Neural crest cell (in vitro differentiated cells): Measurements from ENCODE around the gene UBL4A. TPM values are rescaled to one million over a fixed set of nuclear protein-coding genes. Genes with fewer than 3 reads are reported as not detected.

ENCODE experiments used
- DNase-seq: peaks from one replicate; pipeline ENCODE4 v3.0.0; 2021; ENCODE audit warnings: low read depth, mixed read lengths, low spot score
- H3K27ac Mint-ChIP-seq: one replicate; pipeline ENCODE4 v1.8.0; 2021; ENCODE audit warnings: mild to moderate bottlenecking, mixed read lengths; ENCODE audit not compliant: unreplicated experiment
- H3K27me3 Mint-ChIP-seq: 2 replicates; pipeline ENCODE4 v1.8.0; 2021; ENCODE audit warnings: low read depth, mild to moderate bottlenecking, mixed read lengths
- H3K36me3 Mint-ChIP-seq: 2 replicates; pipeline ENCODE4 v1.8.0; 2021; ENCODE audit warnings: low read depth, mild to moderate bottlenecking, mixed read lengths
- H3K4me1 Mint-ChIP-seq: 2 replicates; pipeline ENCODE4 v1.8.0; 2021; ENCODE audit warnings: mixed read lengths
- H3K4me3 Mint-ChIP-seq: one replicate; pipeline ENCODE4 v1.8.0; 2021; ENCODE audit warnings: mild to moderate bottlenecking, mixed read lengths
- H3K9me3 Mint-ChIP-seq: 2 replicates; pipeline ENCODE4 v1.8.0; 2021; ENCODE audit warnings: mixed read lengths
- total RNA-seq: library from RNA; stranded (reverse); gene quantifications from 2 replicates; pipeline ENCODE4 v1.2.1, GENCODE V29; 2021
- TF ChIP-seq, protein P1 (sequence below): fragments of 200-600 bp; sonication (generic); conservative IDR thresholded peaks from 2 replicates; pipeline ENCODE4 v1.5.0; 2021; ENCODE audit warnings: antibody characterized with exemption, mild to moderate bottlenecking

Gene UBL4A
- total RNA-seq, 1 donor from 2014 or later, result 39.2 TPM

DNA sequence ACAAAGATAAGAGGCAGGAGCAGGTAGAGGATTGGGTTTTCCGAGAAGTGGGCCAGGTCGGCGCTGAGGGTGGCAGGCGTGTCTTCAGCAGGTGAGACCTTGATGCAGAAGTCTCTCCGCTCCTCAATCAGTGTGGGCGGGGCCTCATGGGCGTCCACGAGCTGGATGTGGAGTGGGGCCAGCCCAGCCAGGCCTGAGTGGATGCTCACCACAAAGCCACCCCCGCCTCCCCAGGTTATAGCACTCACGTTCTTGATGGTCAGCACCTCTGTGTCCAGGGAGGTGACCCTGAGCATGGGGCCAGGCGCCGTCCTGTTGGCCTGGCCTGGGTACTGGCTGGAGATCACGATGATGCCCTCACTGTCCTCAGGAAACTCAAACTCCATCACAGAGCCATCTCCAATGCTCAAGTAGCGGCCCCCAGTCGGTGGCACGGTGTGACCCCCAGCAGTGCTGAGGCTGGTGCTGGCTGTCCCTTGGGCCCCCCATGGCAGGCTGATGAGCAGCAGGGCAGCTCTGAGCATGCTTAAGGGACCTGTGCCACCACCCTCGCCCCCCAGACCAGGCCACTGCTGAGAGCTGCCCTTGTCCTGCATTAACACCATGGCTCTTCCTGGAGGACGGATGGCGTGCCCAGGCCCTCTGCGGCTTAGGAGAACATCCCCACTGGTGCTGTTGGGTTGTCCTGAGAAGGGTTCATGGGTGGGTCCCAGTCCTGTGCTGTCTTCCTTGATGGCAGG, 2.1 kb upstream of the UBL4A start:
- TF ChIP-seq, protein P1, sequence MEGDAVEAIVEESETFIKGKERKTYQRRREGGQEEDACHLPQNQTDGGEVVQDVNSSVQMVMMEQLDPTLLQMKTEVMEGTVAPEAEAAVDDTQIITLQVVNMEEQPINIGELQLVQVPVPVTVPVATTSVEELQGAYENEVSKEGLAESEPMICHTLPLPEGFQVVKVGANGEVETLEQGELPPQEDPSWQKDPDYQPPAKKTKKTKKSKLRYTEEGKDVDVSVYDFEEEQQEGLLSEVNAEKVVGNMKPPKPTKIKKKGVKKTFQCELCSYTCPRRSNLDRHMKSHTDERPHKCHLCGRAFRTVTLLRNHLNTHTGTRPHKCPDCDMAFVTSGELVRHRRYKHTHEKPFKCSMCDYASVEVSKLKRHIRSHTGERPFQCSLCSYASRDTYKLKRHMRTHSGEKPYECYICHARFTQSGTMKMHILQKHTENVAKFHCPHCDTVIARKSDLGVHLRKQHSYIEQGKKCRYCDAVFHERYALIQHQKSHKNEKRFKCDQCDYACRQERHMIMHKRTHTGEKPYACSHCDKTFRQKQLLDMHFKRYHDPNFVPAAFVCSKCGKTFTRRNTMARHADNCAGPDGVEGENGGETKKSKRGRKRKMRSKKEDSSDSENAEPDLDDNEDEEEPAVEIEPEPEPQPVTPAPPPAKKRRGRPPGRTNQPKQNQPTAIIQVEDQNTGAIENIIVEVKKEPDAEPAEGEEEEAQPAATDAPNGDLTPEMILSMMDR, result no peak
- no peaks in the 10 kb centered on the region for H3K9me3 Mint-ChIP-seq
- H3K27me3 Mint-ChIP-seq, result no peaks in the 10 kb centered on the region
- H3K4me1 Mint-ChIP-seq, result peaks cover 6% of the 10 kb centered on the region
- no peak for DNase-seq
- H3K4me3 Mint-ChIP-seq, result peak overlapping the region; percentile 87
- peaks cover 5% of the 10 kb centered on the region for H3K36me3 Mint-ChIP-seq
- no peak overlapping the region for H3K27ac Mint-ChIP-seq

DNA sequence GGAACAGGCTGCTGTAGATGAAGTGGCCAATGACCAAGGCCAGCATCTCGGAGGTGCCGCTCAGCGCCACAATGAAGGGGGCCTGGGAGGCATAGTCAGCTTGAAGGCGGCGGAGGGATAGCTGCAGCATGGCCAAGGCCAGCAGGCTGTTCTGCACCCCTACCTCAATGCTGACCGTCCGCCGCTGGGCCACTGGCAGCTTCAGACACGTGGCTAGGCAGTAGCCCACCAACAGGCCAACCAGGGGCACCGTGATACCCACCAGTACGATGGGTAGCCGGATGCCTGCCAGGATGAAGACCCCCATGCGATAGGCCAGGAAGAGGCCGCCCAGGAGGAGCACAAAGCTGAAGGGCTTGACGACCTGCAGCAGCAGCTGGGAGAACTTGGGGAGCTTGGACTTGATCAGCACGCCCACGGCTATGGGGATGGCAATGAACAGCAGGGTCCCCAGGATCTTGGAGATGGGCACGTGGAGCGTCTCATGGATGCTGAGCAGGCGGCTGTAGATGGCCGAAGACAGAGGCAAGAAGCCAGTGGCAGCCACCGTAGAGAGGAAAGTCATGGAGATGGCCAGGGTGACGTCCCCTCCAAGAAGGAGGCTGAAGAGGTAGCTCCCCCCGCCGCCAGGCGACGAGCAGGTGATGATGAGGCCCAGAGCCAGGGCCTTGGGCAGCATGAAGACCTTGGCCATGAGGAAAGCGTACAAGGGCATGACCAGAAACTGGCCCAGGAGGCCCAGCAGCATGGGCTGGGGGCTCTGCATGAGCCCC, 1.3 kb upstream of the UBL4A start:
- DNase-seq, result no peak
- H3K4me3 Mint-ChIP-seq, result peak overlapping the region; percentile 87
- H3K36me3 Mint-ChIP-seq, result peaks cover 9% of the 10 kb centered on the region
- no peaks in the 10 kb centered on the region for H3K9me3 Mint-ChIP-seq
- no peak overlapping the region for H3K27ac Mint-ChIP-seq
- TF ChIP-seq, protein P1, result no peak
- peaks cover 6% of the 10 kb centered on the region for H3K4me1 Mint-ChIP-seq
- H3K27me3 Mint-ChIP-seq, result no peaks in the 10 kb centered on the region

DNA sequence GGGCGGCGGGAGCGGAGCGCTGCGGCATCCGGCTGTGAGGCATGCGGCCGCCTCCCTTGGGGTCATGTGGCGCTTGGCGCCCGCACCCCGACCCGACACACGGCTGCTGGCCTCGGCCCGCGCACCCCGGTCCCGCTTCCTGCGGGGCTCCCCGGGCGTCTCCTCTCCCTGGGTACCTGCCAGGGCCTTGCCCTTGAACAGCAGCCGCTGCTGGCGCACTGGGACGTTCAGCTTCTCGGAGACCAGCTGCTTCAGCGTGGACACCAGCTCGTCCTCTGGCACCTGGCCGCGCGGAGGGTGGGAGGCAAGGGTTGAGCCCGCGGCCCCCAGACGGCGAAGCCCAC, 391 bp downstream of the UBL4A start:
- Mint-ChIP-seq H3K4me3 (no peak overlapping the region), H3K27ac (no peak overlapping the region), H3K27me3 (no peaks in the 10 kb centered on the region), H3K36me3 (peaks cover 14% of the 10 kb centered on the region), H3K4me1 (peaks cover 6% of the 10 kb centered on the region), H3K9me3 (no peaks in the 10 kb centered on the region)
- no peak for DNase-seq
- TF ChIP-seq, protein P1, result no peak

DNA sequence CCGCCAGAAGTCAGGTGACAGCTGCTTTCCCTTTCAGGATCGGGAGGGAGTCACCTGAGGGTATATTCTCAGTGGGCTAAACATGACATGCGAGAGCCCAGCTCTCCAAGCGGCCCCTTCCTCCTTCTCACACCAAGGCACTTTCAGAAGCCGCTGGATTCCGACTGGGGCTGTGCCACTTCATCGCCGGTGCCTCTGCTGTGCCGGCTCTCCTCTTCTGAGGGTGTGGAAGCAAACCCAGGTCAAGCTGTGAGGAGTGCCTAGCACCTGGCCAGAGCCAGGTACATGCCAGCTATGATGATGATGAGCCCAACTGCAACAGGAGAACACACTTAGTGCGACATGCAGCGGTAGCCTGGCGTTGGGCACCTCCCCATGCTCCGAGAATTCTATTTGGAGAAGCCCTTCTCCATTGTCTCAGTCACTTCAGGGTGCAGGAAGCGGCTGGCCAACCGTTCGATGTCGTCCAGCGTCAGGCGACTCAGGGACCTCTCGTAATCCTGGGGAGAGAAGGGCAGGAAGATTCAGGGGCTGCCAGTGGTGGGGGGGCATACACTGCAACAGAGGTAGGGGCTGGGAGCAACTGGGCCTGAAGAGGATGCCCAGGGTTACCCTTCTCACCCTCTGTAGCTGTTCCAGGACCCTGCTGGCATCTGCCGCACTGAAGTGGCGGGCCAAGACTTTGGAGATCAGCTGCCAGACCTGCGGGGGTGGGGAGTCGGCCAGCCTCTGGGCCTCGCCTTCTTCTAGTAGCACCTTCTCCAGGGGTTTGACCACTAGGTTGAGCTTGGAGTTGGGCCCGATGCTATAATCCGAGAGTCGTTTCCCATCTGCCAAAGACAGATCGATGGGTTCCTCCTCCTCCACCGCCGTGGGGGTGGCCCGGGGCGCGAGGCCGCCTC, 1.0 kb downstream of the UBL4A start:
- TF ChIP-seq, protein P1, result no peak
- Mint-ChIP-seq H3K4me3 (peak overlapping the region; percentile 66), H3K36me3 (peaks cover 14% of the 10 kb centered on the region), H3K27me3 (no peaks in the 10 kb centered on the region), H3K9me3 (no peaks in the 10 kb centered on the region), H3K27ac (no peak overlapping the region), H3K4me1 (peaks cover 6% of the 10 kb centered on the region)
- DNase-seq, result no peak
